ENCODE data around the gene ATP6V0C.

The ATP6V0C gene

GRCh38 chr16:2493605-2494004 is 20.1 kb upstream of the ATP6V0C start:
- no peak for DNase-seq

- DNase-seq: no peak
Observed at GRCh38 chr16:2494616-2495015, 19.1 kb upstream of the ATP6V0C start.

GRCh38 chr16:2495041-2495440 is 18.7 kb upstream of the ATP6V0C start:
- no peak for DNase-seq

DNA sequence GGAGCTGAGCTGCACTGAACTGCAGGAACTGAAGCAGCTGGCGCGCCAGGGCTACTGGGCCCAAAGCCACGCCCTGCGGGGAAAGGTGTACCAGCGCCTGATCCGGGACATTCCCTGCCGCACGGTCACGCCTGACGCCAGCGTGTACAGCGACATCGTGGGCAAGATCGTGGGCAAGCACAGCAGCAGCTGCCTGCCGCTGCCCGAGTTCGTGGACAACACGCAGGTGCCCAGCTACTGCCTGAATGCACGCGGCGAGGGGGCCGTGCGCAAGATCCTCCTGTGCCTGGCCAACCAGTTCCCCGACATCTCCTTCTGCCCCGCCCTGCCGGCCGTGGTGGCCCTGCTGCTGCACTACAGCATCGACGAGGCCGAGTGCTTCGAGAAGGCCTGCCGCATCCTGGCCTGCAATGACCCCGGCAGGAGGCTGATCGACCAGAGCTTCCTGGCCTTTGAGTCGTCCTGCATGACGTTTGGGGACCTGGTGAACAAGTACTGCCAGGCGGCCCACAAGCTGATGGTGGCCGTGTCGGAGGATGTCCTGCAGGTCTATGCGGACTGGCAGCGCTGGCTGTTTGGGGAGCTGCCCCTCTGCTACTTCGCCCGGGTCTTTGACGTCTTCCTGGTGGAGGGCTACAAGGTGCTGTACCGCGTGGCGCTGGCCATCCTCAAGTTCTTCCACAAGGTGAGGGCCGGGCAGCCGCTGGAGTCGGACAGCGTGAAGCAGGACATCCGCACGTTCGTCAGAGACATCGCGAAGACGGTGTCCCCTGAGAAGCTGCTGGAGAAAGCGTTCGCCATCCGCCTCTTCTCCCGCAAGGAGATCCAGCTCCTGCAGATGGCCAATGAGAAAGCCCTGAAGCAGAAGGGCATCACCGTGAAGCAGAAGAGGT is 17.3 kb upstream of the ATP6V0C start:
- no peak for DNase-seq

DNA sequence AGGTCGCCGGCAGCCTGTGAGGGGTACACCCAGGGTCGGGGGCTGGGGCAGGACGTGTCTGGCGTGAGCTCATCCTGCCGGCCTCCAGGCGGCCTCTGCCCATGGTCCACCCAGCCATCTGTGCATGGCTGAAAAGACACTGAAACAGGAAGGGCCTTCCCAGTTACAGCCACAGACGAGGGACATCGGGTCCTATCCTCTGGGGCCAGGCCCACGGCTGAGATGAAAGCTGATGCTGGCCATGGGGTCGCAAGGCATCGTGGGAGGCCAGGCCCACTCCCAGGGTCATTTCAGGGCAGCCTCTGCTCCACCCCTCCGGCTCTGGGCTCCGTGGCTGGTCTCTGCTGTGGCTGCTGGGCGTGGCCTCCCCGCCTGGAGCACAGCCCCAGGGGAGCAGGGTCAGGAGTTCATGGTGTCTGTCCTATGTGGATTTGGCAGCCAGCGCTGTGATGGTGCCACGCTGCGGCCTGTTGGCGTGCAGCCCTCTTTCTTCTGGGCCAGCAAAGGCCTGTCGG is 16.6 kb upstream of the ATP6V0C start:
- DNase-seq: no peak

DNA sequence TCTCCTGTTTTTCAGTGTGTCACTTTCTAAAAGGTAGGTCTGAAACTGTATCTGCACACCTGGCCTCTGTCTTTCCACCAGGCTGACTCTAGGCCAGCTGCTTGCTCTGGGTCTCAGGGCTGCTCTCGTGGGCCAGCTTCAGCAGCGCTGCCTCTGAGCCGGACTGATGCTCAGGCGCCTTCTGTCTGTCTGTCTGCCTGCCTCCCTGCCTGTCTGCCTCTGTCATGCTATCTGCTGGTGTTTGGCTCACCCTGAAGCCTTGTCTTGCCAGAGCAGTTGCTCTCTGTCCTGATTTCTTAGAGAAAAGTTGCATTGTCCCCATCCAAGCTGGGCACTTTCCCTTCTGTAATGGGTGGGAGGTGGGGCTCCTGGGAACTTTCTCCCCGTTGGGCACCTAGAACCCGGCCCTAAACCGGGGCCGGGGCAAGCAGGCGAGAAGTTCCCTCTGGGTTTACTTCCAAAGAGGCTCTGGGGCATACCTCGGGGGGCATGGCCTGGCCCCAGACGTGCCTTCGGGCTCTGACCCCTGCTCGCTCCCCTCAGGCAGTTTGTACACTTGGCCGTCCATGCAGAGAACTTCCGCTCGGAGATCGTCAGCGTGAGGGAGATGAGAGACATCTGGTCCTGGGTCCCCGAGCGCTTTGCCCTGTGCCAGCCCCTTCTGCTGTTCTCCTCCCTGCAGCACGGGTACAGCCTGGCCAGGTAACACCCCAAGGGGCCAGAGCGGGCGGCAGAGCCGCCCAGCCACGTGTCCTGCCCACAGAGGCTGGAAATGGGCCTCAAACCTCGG is 15.9 kb upstream of the ATP6V0C start:
- no peak for DNase-seq

DNA sequence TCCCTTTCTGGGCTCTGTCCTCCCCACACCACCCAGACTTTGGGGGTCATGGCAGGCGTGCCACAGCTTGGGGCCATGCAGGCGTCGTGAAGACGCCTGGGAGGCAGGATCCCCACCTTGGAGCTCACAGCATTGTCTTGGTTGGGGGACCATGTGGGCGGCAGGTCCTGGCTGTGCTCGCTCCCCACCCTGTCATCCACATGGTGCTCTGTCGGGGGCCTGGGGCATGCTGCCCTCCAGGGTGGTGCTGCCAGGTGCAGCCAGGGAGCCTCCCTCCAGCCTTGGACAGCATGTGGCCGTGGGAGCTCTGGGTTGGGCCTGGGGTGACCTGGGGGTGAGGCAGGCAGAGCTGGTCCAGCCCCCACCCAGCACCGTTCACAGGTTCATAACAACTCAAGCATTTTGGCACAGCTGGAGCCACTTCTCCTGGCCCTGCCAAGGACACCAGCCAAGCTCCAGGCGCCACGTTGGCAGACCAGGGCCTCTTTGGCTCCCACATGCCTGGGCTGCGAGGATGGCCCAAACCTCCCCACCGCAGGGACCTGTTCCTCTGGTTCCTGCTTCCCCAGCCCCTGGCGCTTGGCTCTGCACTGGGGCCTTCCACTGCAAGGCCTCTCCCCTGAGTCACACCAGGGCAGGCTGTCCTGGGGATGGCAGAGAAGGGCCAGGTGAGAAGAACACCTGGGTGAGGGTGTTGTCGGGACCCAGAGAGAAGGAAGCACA is 15.1 kb upstream of the ATP6V0C start:
- DNase-seq: no peak

GRCh38 chr16:2499454-2499853 is 14.3 kb upstream of the ATP6V0C start:
- DNase-seq: no peak

DNA sequence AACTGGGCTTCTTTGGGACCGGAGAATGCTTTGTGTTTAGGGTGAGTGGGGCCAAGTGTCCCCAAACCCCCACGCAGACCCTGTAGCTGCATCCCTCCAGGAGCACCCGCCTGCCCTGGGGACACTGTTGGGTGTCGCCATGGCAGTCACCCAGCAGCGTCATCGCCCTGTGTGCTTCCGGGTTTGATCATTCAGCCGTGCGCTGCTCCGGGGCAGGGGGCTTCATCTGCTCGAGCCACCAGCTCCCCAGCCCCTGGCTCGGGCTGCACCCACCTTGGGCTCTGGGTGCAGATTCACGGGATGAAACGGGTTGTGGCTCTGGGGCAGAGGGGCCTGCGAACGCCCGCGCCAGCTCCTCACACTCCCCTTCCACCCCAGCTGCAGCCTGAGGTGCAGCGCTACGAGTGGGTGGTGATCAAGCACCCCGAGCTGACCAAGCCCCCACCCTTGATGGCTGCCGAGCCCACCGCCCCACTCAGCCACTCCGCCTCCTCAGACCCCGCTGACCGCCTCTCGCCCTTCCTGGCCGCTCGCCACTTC is 13.8 kb upstream of the ATP6V0C start:
- no peak for DNase-seq

- no peak for DNase-seq
Observed at GRCh38 chr16:2500430-2500917, 13.3 kb upstream of the ATP6V0C start.

DNA sequence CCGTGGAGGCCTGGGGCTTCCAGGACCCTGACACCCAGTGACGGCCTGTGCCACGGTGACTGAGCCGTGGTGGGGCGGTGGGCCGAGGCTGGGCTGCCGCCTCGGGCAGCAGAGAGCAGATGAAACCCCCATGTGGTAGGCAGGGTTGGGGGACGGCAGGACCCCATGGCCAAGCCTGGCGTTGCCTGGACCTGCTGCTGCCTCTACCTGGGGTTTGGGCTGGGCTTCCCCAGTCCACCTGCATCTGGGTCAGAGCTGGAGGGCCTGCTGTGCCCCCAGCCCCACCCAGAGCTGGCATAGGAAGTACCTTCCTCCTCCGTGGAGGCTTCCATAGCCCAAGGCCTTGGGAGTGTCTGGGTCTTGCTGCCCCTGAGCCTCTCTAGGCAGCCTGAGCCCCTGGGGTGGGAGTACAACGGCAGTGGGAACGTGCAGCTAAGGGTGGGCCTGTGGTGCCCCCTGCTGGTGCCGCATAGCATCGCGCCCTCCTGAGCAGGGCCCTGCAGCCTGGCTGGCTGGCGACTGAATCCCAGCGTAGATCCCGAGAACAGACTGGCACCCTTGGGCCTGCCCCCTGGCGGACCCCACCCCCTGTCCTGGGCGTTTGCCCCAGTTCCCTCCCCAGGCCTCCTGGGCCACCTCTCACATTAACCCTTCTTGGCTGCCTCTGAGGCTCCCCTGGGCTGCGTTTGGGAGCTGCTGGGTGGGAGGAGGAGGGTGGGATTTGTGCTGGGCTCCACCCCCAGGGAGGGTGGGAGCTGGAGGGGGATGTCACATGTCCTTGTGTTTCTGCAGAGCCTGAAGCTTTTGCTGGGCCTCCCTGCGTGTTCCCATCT is 12.6 kb upstream of the ATP6V0C start:
- DNase-seq: peak; percentile 86

DNA sequence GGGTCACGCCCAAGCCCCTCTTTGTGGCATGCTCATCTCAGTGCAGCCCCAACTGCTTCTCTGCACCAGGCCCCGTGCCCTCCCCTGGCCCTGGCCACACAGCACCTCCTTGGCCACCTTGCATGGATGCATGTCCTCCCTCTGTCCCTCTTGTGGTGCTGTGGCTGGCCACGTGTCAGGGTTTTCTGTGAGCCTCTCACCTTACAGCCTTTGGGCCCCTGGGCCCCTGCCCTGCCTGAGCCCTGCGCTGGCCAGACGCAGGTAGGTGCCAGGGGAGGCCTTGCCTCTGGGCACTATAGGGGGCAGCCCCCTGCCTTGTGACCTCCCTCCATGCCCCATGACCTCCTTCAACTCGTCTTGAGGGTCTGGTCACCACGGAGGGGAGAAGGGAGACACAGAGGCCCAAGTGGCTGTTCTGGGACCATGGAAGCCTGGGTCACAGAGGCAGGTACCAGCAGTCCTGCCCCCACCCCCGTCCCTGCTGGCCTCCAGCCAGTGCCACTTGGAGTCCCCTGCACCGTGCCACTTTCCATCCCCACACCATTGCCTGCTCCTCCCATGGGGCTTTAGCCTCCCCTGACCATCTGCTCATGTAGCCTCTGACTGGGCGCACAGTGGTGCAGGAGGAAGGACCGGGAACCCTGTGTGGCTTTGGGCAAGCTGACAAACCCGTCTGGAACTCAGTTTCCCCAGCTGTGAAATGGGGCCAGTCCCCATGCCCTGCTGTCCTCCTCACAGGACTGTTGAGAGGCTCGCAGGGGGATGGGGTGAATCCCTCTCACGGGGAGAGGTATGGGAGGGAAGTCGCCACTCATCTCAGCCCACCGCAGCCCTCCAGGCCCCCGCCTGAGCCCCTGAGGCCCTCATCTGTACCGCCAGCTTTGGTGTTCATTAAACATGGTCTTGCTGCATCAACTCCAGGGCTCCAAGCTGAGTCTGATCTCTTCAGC is 11.5 kb upstream of the ATP6V0C start:
- no peak for DNase-seq

- DNase-seq: no peak
Observed at GRCh38 chr16:2505695-2506094, 8.1 kb upstream of the ATP6V0C start.

DNA sequence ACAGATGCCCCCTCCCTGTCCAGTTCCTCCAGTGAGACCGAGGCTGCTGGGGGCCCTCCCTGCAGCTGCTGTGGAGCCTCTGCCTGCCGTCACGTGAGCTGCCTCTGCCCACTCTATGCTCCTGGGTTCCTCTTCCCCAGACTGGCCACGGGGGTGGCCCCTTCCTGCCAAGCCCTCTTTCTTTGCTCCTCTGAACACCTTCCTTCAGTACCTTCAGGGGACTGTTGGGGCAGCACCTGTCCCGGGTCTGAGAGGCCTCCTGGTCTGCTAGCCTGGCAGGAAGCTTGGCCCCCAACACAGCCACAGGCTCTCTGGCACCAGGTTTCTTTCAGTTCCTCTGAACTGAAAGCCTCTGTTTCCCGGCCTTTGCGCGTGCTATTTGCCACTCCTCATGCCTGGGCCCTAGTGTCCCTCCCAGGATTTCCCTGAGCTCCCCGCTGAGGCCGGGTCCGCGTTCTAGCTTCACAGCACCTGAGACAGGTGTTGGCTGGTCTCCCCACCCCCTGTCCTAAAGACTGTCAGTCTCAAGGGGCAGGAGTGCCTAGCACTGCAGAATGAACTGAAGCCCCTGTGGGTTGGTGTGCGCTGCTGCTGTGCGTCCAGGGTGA is 6.6 kb upstream of the ATP6V0C start:
- DNase-seq: no peak

DNA sequence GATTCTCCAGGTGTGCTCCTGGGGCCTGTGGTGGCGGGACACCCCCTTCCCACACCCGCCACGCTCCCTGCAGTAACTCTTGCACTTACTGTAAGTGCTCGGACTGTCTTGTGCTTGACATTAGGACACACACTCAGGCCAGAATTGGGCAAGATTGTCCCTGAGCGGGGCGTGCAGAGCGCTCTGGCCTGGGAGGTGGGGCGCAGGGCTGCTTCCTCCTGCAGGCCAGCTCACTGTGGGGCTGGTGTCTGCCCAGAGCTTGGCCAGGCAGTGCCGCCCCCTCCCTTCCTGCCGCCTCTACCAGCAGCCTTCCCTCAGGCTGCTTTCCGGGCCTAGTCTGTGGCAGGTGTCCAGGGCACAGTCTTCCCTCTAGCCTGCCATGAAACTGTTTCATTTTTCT is 6.1 kb upstream of the ATP6V0C start:
- DNase-seq: no peak

GRCh38 chr16:2508722-2509400 is 4.9 kb upstream of the ATP6V0C start:
- DNase-seq: no peak

GRCh38 chr16:2511128-2511800 is 2.5 kb upstream of the ATP6V0C start:
- DNase-seq: no peak

- DNase-seq: no peak
Observed at GRCh38 chr16:2511996-2512734, 1.6 kb upstream of the ATP6V0C start.

Data from CD4-positive, alpha-beta T cell treated with Interleukin-17A for 4 hours (primary cell).